Upper lobe of left lung (tissue), 6 donors: ENCODE results near the gene GABBR2. TPM values are rescaled to one million over a fixed set of nuclear protein-coding genes. Genes with fewer than 3 reads are reported as not detected.

Experiments
- ATAC-seq, 2 donors: fragments of 200-7000 bp; cut with Tn5 transposase; one replicate each; pipeline ENCODE4 v1.9.1; 2022; ENCODE audit warnings: mild to moderate bottlenecking in 2 of 2, moderate library complexity in 2 of 2; ENCODE audit not compliant: low FRiP score in 2 of 2
- DNase-seq, 2 donors: peaks; one replicate each; pipeline ENCODE4 v3.0.0-alpha.2; 2019 to 2020
- H3K27ac ChIP-seq, 4 donors: fragments of 200-600 bp; sonication (generic); one replicate each; pipeline ENCODE4 v1.5.1; 2016 to 2019
- H3K27me3 ChIP-seq, 4 donors: fragments of 200-600 bp; sonication (generic); one replicate each; pipeline ENCODE4 v1.5.1; 2017 to 2019
- H3K36me3 ChIP-seq, 4 donors: fragments of 200-600 bp; sonication (generic); one replicate each; pipeline ENCODE4 v1.5.1; 2016 to 2019
- H3K4me1 ChIP-seq, 4 donors: fragments of 200-600 bp; sonication (generic); one replicate each; pipeline ENCODE4 v1.5.1; 2018 to 2019
- H3K4me3 ChIP-seq, 4 donors: fragments of 200-600 bp; sonication (generic); one replicate each; pipeline ENCODE4 v1.5.1; 2017 to 2019; ENCODE audit warnings: mild to moderate bottlenecking in 2 of 4, moderate library complexity in 1 of 4
- H3K9me3 ChIP-seq, 4 donors: fragments of 200-600 bp; sonication (generic); one replicate each; pipeline ENCODE4 v1.5.1; 2018 to 2019
- CTCF ChIP-seq, 6 experiments: fragments of 450-650 bp in 4 of 6; fragments of 200-600 bp in 2 of 6; sonication (generic) in 2 of 6; IDR thresholded peaks; one replicate each; pipeline ENCODE4 v1.5.1; 2016 to 2019; ENCODE audit warnings: antibody characterized with exemption in 6 of 6
- EP300 ChIP-seq, 4 donors: sonication (generic); formaldehyde crosslinking; IDR thresholded peaks; one replicate each; pipeline ENCODE4 v1.5.1; 2017; ENCODE audit warnings: antibody characterized with exemption in 4 of 4, control low read depth in 2 of 4
- POLR2A ChIP-seq, 4 donors: fragments of 450-650 bp; IDR thresholded peaks; one replicate each; pipeline ENCODE4 v1.5.1; 2016 to 2017; ENCODE audit warnings: antibody characterized with exemption in 4 of 4, mild to moderate bottlenecking in 2 of 4
- POLR2AphosphoS5 ChIP-seq, 2 donors: sonication (generic); formaldehyde crosslinking; IDR thresholded peaks; one replicate each; pipeline ENCODE4 v1.5.1; 2017; ENCODE audit warnings: antibody characterized with exemption in 2 of 2
- WGBS, 2 donors: methylation state at CpG; one replicate each; pipeline ENCODE4 v1.1.5; 2017 to 2018; 5-methylcytosine and 5-hydroxymethylcytosine counted together
- total RNA-seq, 6 donors: library from RNA; depleted of rRNA in 4 of 6; stranded (reverse); fragments of >200 nt in 4 of 6; gene quantifications; one replicate each; pipeline versions ENCODE4 v1.1.0 to v1.2.1, GENCODE V29; 2016 to 2021
- donor health status: DM: no; HTN: no; CAD: no; lungs with moderate emphysema.
- donor health status: DM: no; HTN: yes; CAD: no; lungs with severe emphysema.

The GABBR2 gene
- total RNA-seq, 6 donors from 2014 or later, result 0.15 to 1.00 (median 0.81) TPM; not detected in 1

- no peak overlapping the region for H3K4me3 ChIP-seq
- no peaks in the 10 kb centered on the region for H3K27me3 ChIP-seq
- H3K4me1 ChIP-seq, result no peaks in the 10 kb centered on the region
- no peak overlapping the region for H3K27ac ChIP-seq
- DNase-seq, result no peak
- no peaks in the 10 kb centered on the region for H3K36me3 ChIP-seq
- ATAC-seq, result no peak
- H3K9me3 ChIP-seq, result no peaks in the 10 kb centered on the region
- no peak for TF ChIP-seq CTCF (IDR thresholded peaks at IDR 0.05)
- TF ChIP-seq POLR2A (IDR thresholded peaks at IDR 0.05), result no peak
- TF ChIP-seq POLR2AphosphoS5 (IDR thresholded peaks at IDR 0.05), result no peak
- no peak for TF ChIP-seq EP300 (IDR thresholded peaks at IDR 0.05)
- 77 to 90% methylated on average over 2 of the region's 2 CpGs for WGBS, 2 donors
Observed at GRCh38 chr9:98615633-98616032, 93.1 kb downstream of the GABBR2 start.

- ATAC-seq (no peak), DNase-seq (no peak)
- WGBS, 2 donors, result 83 to 97% methylated on average over 1 to 2 of the region's 2 CpGs
- Histone ChIP-seq H3K4me1 (no peaks in the 10 kb centered on the region), H3K27ac (no peak overlapping the region), H3K36me3 (no peaks in the 10 kb centered on the region), H3K4me3 (no peak overlapping the region), H3K27me3 (no peaks in the 10 kb centered on the region), H3K9me3 (no peaks in the 10 kb centered on the region)
- TF ChIP-seq CTCF (IDR thresholded peaks at IDR 0.05) (no peak), POLR2A (IDR thresholded peaks at IDR 0.05) (no peak), EP300 (IDR thresholded peaks at IDR 0.05) (no peak), POLR2AphosphoS5 (IDR thresholded peaks at IDR 0.05) (no peak)
Observed at GRCh38 chr9:98614941-98615340, 93.8 kb downstream of the GABBR2 start.

GRCh38 chr9:98612061-98612752 is 96.5 kb downstream of the GABBR2 start:
- Histone ChIP-seq H3K4me3 (no peak overlapping the region), H3K9me3 (no peaks in the 10 kb centered on the region), H3K27me3 (no peaks in the 10 kb centered on the region), H3K27ac (no peak overlapping the region), H3K4me1 (no peaks in the 10 kb centered on the region), H3K36me3 (no peaks in the 10 kb centered on the region)
- WGBS, 2 donors, result 49 to 64% methylated on average over 5 to 6 of the region's 6 CpGs
- TF ChIP-seq CTCF (IDR thresholded peaks at IDR 0.05), result no peak
- TF ChIP-seq EP300 (IDR thresholded peaks at IDR 0.05), result no peak
- TF ChIP-seq POLR2A (IDR thresholded peaks at IDR 0.05), result no peak
- no peak for TF ChIP-seq POLR2AphosphoS5 (IDR thresholded peaks at IDR 0.05)
- DNase-seq (no peak), ATAC-seq (no peak)

- WGBS, 2 donors, result 75 to 76% methylated on average over 2 of the region's 2 CpGs
- no peaks in the 10 kb centered on the region for H3K9me3 ChIP-seq
- H3K27ac ChIP-seq, result no peak overlapping the region
- no peaks in the 10 kb centered on the region for H3K27me3 ChIP-seq
- no peak overlapping the region for H3K4me3 ChIP-seq
- no peaks in the 10 kb centered on the region for H3K36me3 ChIP-seq
- DNase-seq, result no peak
- no peak for ATAC-seq
- no peaks in the 10 kb centered on the region for H3K4me1 ChIP-seq
- TF ChIP-seq CTCF (IDR thresholded peaks at IDR 0.05) (no peak), POLR2A (IDR thresholded peaks at IDR 0.05) (no peak), EP300 (IDR thresholded peaks at IDR 0.05) (no peak), POLR2AphosphoS5 (IDR thresholded peaks at IDR 0.05) (no peak)
Observed at GRCh38 chr9:98611319-98611718, 97.4 kb downstream of the GABBR2 start.

GRCh38 chr9:98610711-98611110 is 98.0 kb downstream of the GABBR2 start:
- ATAC-seq, result no peak
- Histone ChIP-seq H3K27me3 (no peaks in the 10 kb centered on the region), H3K27ac (no peak overlapping the region), H3K36me3 (no peaks in the 10 kb centered on the region), H3K9me3 (no peaks in the 10 kb centered on the region), H3K4me1 (no peaks in the 10 kb centered on the region), H3K4me3 (no peak overlapping the region)
- TF ChIP-seq POLR2AphosphoS5 (IDR thresholded peaks at IDR 0.05), result no peak
- no peak for DNase-seq
- 61 to 73% methylated on average over 5 of the region's 5 CpGs for WGBS, 2 donors
